ENCODE results near the gene TNFRSF14. TPM values are rescaled to one million over a fixed set of nuclear protein-coding genes. Genes with fewer than 3 reads are reported as not detected.

The TNFRSF14 gene
- total and polyA plus RNA-seq, 2 of the 13 experiments (the other 11 are each of a cell fraction or from before 2014, with no cell fraction given): 11.9 to 49.9 TPM

- TF ChIP-seq NR2C2 (CRISPR knock-in tag; IDR thresholded peaks at IDR 0.05; ENCODE audit: borderline replicate concordance): peak; percentile 54; the same call in 1 of the 2 replicates
- TF ChIP-seq ZNF652 (CRISPR knock-in tag; IDR thresholded peaks at IDR 0.05; ENCODE audit: borderline replicate concordance, low read depth): no peak
- TF ChIP-seq ZFP36L1 (CRISPR knock-in tag; IDR thresholded peaks at IDR 0.05): no peak
- TF ChIP-seq MED1 (CRISPR knock-in tag; IDR thresholded peaks at IDR 0.05): peak; percentile 72
- TF ChIP-seq ZNF446 (CRISPR knock-in tag; IDR thresholded peaks at IDR 0.05): no peak
- 0 out of 2 replicates have a peak, but pooled peaks have one; percentile 33 for TF ChIP-seq ELF3 (CRISPR knock-in tag; IDR thresholded peaks at IDR 0.05)
- TF ChIP-seq GPN1 (CRISPR knock-in tag; IDR thresholded peaks at IDR 0.05; ENCODE audit: borderline replicate concordance): no peak
- 0 out of 2 replicates have a peak, but pooled peaks have one; percentile 20 for TF ChIP-seq ATF2 (CRISPR knock-in tag; IDR thresholded peaks at IDR 0.05)
- no peak for TF ChIP-seq TP53 (CRISPR knock-in tag; conservative IDR thresholded peaks at IDR 0.05)
- no peak for TF ChIP-seq ELF4 (CRISPR knock-in tag; IDR thresholded peaks at IDR 0.05; ENCODE audit: borderline replicate concordance)
- no peak for TF ChIP-seq HNRNPUL1 (IDR thresholded peaks at IDR 0.05; ENCODE audit: low read depth, low read length)
- TF ChIP-seq SPEN (CRISPR knock-in tag; IDR thresholded peaks at IDR 0.05; ENCODE audit: low read depth): peak; percentile 32; the same call in 1 of the 2 replicates
- no peak for TF ChIP-seq TSC22D2 (CRISPR knock-in tag; IDR thresholded peaks at IDR 0.05; ENCODE audit: borderline replicate concordance)
- no peak for TF ChIP-seq CSRNP1 (CRISPR knock-in tag; IDR thresholded peaks at IDR 0.05)
- TF ChIP-seq DPF2 (CRISPR knock-in tag; IDR thresholded peaks at IDR 0.05; ENCODE audit: borderline replicate concordance, low read depth): no peak
- no peak for TF ChIP-seq U2AF1 (optimal IDR thresholded peaks at IDR 0.05; ENCODE audit: low read depth, low read length)
- TF ChIP-seq MEIS1 (CRISPR knock-in tag; IDR thresholded peaks at IDR 0.05; ENCODE audit: borderline replicate concordance): no peak
- no peak for TF ChIP-seq ZNF639 (CRISPR knock-in tag; conservative IDR thresholded peaks at IDR 0.05)
- 0 out of 2 replicates have a peak, but pooled peaks have one; percentile 21 for TF ChIP-seq ZSCAN20 (CRISPR knock-in tag; IDR thresholded peaks at IDR 0.05; ENCODE audit: borderline replicate concordance)
- no peak for TF ChIP-seq ZBTB34 (CRISPR knock-in tag; IDR thresholded peaks at IDR 0.05)
- peak; percentile 66; the same call in 1 of the 2 replicates for TF ChIP-seq PITX1 (CRISPR knock-in tag; IDR thresholded peaks at IDR 0.05)
- no peak for TF ChIP-seq PCBP2 (optimal IDR thresholded peaks at IDR 0.05; ENCODE audit: low read depth, low read length, poor library complexity, severe bottlenecking)
- no peak for TF ChIP-seq HNRNPLL (IDR thresholded peaks at IDR 0.05; ENCODE audit: low read depth, low read length, poor library complexity, severe bottlenecking)
- no peak for TF ChIP-seq ZZZ3 (CRISPR knock-in tag; IDR thresholded peaks at IDR 0.05; ENCODE audit: borderline replicate concordance)
- no peak; the same call in 1 of the 2 replicates for TF ChIP-seq KDM5B (CRISPR knock-in tag; IDR thresholded peaks at IDR 0.05; ENCODE audit: borderline replicate concordance)
- TF ChIP-seq ZNF205 (CRISPR knock-in tag; IDR thresholded peaks at IDR 0.05): no peak
Measured at GRCh38 chr1:2571348-2571747, 15.2 kb downstream of the TNFRSF14 start (continued).

Measured in HepG2 (cell line).